Stimulated activated CD4-positive, alpha-beta T cell treated with anti-CD3 and anti-CD28 coated beads, Interleukin-1b, Interleukin-23, amount 100 ng/mL, for 4 hours (primary cell): Measurements from ENCODE around the gene SMARCD1.

ENCODE experiments used
- DNase-seq, 2 donors: peaks; one replicate each; pipeline ENCODE4 v3.0.0-alpha.2; 2020; ENCODE audit warnings: low read depth in 2 of 2

SMARCD1 gene

GRCh38 chr12:50057000-50057841, 27.9 kb upstream of the SMARCD1 start, which contains the start of gene ASIC1:
Gene ASIC1, plus strand, starts transcription at chr12:50057596. Its CDS starts 1,171 bp downstream, at chr12:50058767.
- peak; percentile 23 to 58 for DNase-seq

- no peak for DNase-seq
These were observed 27.1 kb upstream of the SMARCD1 start for GRCh38 chr12:50057896-50058670.

GRCh38 chr12:50058743-50059312, 26.3 kb upstream of the SMARCD1 start:
- DNase-seq, result no peak

GRCh38 chr12:50059440-50060119, 25.6 kb upstream of the SMARCD1 start:
- DNase-seq, result peak in 1 of 2 donors; percentile 37

- DNase-seq, result no peak
These were observed 25.0 kb upstream of the SMARCD1 start for GRCh38 chr12:50060120-50060468.

- no peak for DNase-seq
These were observed 24.0 kb upstream of the SMARCD1 start for GRCh38 chr12:50061171-50061570.

GRCh38 chr12:50061946-50062686, 23.0 kb upstream of the SMARCD1 start:
- DNase-seq, result no peak

GRCh38 chr12:50062728-50063460, 22.2 kb upstream of the SMARCD1 start:
- no peak for DNase-seq

- DNase-seq, result no peak
These were observed 19.3 kb upstream of the SMARCD1 start for GRCh38 chr12:50065726-50066310.

GRCh38 chr12:50066402-50066801, 18.7 kb upstream of the SMARCD1 start:
- DNase-seq, result no peak

- DNase-seq, result no peak
These were observed 16.1 kb upstream of the SMARCD1 start for GRCh38 chr12:50069069-50069468.

GRCh38 chr12:50069539-50069938, 15.6 kb upstream of the SMARCD1 start:
- no peak for DNase-seq

GRCh38 chr12:50070314-50071060, 14.7 kb upstream of the SMARCD1 start:
- DNase-seq, result peak; percentile 49 to 50

- DNase-seq, result no peak
These were observed 12.8 kb upstream of the SMARCD1 start for GRCh38 chr12:50072198-50072907.

GRCh38 chr12:50073206-50073605, 11.9 kb upstream of the SMARCD1 start:
- DNase-seq, result no peak

GRCh38 chr12:50073712-50074111, 11.4 kb upstream of the SMARCD1 start:
- DNase-seq, result no peak

GRCh38 chr12:50074936-50075807, 10.0 kb upstream of the SMARCD1 start:
- DNase-seq, result peak; percentile 77 to 80

- DNase-seq, result no peak
These were observed 9.4 kb upstream of the SMARCD1 start for GRCh38 chr12:50075808-50076170.
